ENCODE results near the gene THOP1. TPM values are rescaled to one million over a fixed set of nuclear protein-coding genes. Genes with fewer than 3 reads are reported as not detected.

Gene THOP1
- total RNA-seq, 1 experiment from 2014 or later = 143 TPM

DNA sequence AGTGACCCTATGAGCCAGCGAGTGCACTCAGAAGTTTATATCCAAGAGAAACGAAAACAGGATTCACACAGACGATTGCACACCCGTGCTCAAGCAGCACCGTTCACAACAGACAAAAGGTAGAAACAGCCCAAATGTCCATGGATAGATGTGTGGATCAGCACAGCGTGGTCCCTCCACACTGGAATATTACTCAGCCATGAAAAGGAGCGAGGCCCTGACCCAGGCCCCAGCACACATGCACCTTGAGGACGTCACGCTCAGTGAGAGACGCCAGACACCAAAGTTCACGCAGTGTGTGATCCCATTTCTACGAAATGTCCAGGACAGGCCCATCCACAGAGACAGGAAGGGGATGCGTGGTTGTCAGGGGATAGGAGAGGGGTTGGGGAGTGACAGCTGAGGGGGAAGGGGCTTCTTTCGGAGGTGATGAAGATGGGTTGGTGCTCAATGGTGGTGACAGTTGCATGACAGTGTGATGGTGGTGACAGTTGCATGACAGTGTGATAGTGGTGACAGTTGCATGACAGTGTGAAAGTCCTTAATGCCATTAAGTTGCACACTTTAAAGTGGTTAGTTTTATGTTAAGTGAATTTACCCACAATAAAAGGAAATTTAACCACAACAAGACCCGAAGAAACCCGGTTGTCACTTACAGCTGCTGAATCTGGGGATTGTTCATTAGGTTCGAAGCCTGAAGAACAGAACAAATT lies 26.5 kb upstream of the THOP1 start:
- H3K36me3 ChIP-seq (ENCODE audit: control insufficient read depth, insufficient read depth, low read length) = no peaks in the 10 kb centered on the region; the same call in 1 of the 2 replicates
- in situ Hi-C loops (cut with HindIII; ENCODE audit: low pct_unique_long_range_greater_than_20kb, low sequenced_read_pairs) = no loop called here
- CTCF ChIA-PET = no interaction called here

DNA sequence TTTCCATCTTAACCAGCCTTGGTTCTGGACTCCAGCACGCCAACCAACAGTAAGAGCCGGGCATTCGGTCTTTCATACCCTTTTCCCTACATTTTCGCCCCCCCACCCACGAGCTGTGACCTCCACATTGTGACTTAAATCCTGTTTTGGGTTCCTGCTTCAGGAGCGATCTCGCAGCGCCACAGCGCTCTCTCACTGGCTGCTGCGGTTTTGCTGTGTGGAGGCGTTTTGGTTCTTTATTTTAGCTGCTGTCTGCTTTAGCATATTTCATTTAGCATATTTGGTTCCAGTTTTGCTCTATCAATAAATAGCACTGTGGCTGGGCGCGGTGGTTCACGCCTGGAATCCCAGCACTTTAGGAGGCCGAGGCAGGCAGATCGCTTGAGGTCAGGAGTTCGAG lies 25.9 kb upstream of the THOP1 start:
- DNase-seq (ENCODE audit: low read depth, low spot score) (no peak), ATAC-seq (no peak)
- H3K27me3 ChIP-seq (ENCODE audit: control insufficient read depth, insufficient read depth, low read length) = no peaks in the 10 kb centered on the region
- no peak overlapping the region for H3K4me3 ChIP-seq (ENCODE audit: low read depth in 2 of 2, low read length in 2 of 2)
- ChIA-PET POLR2A (no interaction called here), CTCF (no interaction called here)
- no peaks in the 10 kb centered on the region for H3K9me3 ChIP-seq (ENCODE audit: control insufficient read depth, insufficient read depth, low read depth, low read length)
- no peak overlapping the region for H3K27ac ChIP-seq (ENCODE audit: low read length)
- in situ Hi-C loops (cut with HindIII; ENCODE audit: low pct_unique_long_range_greater_than_20kb, low sequenced_read_pairs) = no loop called here
- intact Hi-C loops (cut with micrococcal nuclease; ENCODE audit: unreplicated experiment) = no loop called here
- no peaks in the 10 kb centered on the region for H3K4me1 ChIP-seq (ENCODE audit: control insufficient read depth, insufficient read depth, low read length)
- TF ChIP-seq TCF7L2 (IDR thresholded peaks at IDR 0.05; ENCODE audit: low read depth, low read length) (no peak), POLR2AphosphoS5 (IDR thresholded peaks at IDR 0.05; ENCODE audit: low read depth, low read length) (no peak), SIN3A (IDR thresholded peaks at IDR 0.05; ENCODE audit: borderline replicate concordance, insufficient read depth, low read depth, low read length) (no peak)
- TF ChIP-seq, protein P1, sequence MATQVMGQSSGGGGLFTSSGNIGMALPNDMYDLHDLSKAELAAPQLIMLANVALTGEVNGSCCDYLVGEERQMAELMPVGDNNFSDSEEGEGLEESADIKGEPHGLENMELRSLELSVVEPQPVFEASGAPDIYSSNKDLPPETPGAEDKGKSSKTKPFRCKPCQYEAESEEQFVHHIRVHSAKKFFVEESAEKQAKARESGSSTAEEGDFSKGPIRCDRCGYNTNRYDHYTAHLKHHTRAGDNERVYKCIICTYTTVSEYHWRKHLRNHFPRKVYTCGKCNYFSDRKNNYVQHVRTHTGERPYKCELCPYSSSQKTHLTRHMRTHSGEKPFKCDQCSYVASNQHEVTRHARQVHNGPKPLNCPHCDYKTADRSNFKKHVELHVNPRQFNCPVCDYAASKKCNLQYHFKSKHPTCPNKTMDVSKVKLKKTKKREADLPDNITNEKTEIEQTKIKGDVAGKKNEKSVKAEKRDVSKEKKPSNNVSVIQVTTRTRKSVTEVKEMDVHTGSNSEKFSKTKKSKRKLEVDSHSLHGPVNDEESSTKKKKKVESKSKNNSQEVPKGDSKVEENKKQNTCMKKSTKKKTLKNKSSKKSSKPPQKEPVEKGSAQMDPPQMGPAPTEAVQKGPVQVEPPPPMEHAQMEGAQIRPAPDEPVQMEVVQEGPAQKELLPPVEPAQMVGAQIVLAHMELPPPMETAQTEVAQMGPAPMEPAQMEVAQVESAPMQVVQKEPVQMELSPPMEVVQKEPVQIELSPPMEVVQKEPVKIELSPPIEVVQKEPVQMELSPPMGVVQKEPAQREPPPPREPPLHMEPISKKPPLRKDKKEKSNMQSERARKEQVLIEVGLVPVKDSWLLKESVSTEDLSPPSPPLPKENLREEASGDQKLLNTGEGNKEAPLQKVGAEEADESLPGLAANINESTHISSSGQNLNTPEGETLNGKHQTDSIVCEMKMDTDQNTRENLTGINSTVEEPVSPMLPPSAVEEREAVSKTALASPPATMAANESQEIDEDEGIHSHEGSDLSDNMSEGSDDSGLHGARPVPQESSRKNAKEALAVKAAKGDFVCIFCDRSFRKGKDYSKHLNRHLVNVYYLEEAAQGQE (IDR thresholded peaks at IDR 0.05; ENCODE audit: insufficient read depth in 1 of 2, low read depth in 2 of 2, low read length in 1 of 2) = no peak
- TF ChIP-seq, protein P2, sequence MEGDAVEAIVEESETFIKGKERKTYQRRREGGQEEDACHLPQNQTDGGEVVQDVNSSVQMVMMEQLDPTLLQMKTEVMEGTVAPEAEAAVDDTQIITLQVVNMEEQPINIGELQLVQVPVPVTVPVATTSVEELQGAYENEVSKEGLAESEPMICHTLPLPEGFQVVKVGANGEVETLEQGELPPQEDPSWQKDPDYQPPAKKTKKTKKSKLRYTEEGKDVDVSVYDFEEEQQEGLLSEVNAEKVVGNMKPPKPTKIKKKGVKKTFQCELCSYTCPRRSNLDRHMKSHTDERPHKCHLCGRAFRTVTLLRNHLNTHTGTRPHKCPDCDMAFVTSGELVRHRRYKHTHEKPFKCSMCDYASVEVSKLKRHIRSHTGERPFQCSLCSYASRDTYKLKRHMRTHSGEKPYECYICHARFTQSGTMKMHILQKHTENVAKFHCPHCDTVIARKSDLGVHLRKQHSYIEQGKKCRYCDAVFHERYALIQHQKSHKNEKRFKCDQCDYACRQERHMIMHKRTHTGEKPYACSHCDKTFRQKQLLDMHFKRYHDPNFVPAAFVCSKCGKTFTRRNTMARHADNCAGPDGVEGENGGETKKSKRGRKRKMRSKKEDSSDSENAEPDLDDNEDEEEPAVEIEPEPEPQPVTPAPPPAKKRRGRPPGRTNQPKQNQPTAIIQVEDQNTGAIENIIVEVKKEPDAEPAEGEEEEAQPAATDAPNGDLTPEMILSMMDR (IDR thresholded peaks at IDR 0.05) = no peak
- no peaks in the 10 kb centered on the region; the same call in 1 of the 2 replicates for H3K36me3 ChIP-seq (ENCODE audit: control insufficient read depth, insufficient read depth, low read length)
- BruUV-seq (replicated peaks) = no TSS peak

More for the DNA sequence above, 26.5 kb upstream of the THOP1 start:
- TF ChIP-seq SIN3A (IDR thresholded peaks at IDR 0.05; ENCODE audit: borderline replicate concordance, insufficient read depth, low read depth, low read length) (no peak), TCF7L2 (IDR thresholded peaks at IDR 0.05; ENCODE audit: low read depth, low read length) (no peak), POLR2AphosphoS5 (IDR thresholded peaks at IDR 0.05; ENCODE audit: low read depth, low read length) (no peak)
- TF ChIP-seq, protein P2 (IDR thresholded peaks at IDR 0.05) = no peak
- TF ChIP-seq, protein P1 (IDR thresholded peaks at IDR 0.05; ENCODE audit: insufficient read depth in 1 of 2, low read depth in 2 of 2, low read length in 1 of 2) = no peak
- ATAC-seq (no peak), DNase-seq (ENCODE audit: low read depth, low spot score) (no peak)
- Histone ChIP-seq H3K9me3 (ENCODE audit: control insufficient read depth, insufficient read depth, low read depth, low read length) (no peaks in the 10 kb centered on the region), H3K4me1 (ENCODE audit: control insufficient read depth, insufficient read depth, low read length) (no peaks in the 10 kb centered on the region), H3K27me3 (ENCODE audit: control insufficient read depth, insufficient read depth, low read length) (no peaks in the 10 kb centered on the region), H3K27ac (ENCODE audit: low read length) (no peak overlapping the region), H3K4me3 (ENCODE audit: low read depth in 2 of 2, low read length in 2 of 2) (no peak overlapping the region)
- intact Hi-C loops (cut with micrococcal nuclease; ENCODE audit: unreplicated experiment) = no loop called here
- BruUV-seq (replicated peaks) = no TSS peak
- POLR2A ChIA-PET = no interaction called here

Measured in Panc1 (cell line).